CD4-positive, alpha-beta T cell treated with Interleukin-4 for 1 hour (primary cell): ENCODE data around the gene MYO1C.

Source experiments
- DNase-seq, 2 donors: peaks; one replicate each; pipeline ENCODE4 v3.0.0-alpha.2; 2020 to 2022

Gene MYO1C

GRCh38 chr17:1505586-1505985 is 13.1 kb upstream of the MYO1C start:
- no peak for DNase-seq

- no peak for DNase-seq
These were observed 12.4 kb upstream of the MYO1C start for GRCh38 chr17:1504866-1505265.

DNA sequence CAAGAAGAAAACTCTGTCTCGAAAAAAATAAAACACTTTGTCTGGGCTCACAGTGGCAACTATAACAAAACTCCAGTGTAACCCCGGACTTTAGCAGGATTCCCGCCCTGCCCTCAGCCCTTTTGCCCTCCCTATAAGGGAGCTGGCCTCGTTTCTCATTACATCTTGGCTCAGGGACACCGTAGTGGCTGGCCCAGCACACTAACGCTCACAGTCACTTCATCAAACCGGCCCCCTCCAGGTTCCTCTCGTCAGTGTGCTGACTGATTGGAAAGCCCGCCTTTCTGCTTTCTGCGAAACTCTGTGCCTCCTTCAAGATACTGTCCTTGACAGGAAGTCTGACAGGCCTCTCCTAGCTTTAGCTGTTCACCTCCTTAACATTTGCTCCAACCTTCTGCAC is 11.2 kb upstream of the MYO1C start:
- no peak for DNase-seq

DNA sequence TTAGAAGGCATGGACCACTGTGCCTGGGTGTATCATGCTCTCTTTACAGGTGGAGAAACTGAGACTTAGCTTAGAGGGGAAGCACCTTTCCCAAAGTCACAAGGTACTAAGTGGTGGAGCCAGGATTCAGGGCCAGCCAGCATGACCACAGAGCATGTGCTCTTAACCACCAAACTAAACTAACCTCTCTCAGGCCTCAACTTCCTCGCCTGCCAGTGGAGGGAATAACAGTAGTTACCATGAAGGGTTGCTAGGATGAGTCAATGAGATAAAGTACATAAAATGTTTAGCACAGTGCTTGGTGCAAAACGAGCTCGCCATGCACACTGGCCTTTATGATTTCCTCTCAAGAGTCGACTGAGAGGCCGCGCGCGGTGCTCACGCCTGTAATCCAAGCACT is 6.4 kb upstream of the MYO1C start:
- DNase-seq: no peak

DNA sequence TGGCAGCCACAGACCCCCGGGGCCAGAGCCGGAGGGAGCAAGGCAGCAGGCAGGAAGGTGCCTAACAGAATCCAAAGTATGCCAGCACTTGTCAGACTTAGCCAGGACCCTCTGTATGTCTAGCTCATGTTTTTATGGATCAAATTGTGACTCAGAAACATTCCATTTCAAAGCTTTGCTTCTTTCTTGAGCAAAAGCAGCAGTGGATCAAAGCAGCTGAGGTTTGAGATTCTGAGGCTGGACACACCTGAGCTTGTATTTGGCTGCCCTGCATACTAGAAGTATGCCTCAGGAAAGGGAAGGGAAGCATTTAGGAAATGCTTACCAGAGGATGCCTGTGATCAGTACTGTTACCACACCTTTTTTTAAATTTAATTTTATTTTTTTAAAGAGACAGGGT is 5.7 kb upstream of the MYO1C start:
- no peak for DNase-seq

- no peak for DNase-seq
These were observed 5.3 kb upstream of the MYO1C start for GRCh38 chr17:1497831-1498230.

GRCh38 chr17:1496869-1497268 is 4.4 kb upstream of the MYO1C start:
- no peak for DNase-seq

- DNase-seq: no peak
These were observed 2.9 kb upstream of the MYO1C start for GRCh38 chr17:1495265-1495989.

- DNase-seq: no peak
These were observed 2.3 kb upstream of the MYO1C start for GRCh38 chr17:1494736-1495253.

DNA sequence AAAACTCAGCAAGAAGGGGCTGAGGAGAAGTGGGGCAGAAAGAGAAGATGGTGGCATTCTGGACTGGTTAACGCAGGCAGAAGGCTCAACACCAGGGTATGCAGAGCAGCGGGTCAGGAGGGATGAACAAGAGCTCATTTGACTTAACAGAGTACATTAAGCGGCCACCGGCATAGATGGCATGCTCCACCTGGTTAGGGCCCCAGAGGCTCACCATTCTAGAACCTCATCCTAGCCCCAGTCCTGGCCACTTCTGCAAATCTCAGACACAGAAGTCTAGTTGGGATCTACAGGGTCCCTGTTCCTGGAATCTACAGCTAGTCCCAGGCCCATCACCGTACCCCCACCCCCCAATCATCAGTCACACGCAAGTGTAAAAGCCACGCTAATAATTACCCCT is 1.7 kb upstream of the MYO1C start:
- no peak for DNase-seq

DNA sequence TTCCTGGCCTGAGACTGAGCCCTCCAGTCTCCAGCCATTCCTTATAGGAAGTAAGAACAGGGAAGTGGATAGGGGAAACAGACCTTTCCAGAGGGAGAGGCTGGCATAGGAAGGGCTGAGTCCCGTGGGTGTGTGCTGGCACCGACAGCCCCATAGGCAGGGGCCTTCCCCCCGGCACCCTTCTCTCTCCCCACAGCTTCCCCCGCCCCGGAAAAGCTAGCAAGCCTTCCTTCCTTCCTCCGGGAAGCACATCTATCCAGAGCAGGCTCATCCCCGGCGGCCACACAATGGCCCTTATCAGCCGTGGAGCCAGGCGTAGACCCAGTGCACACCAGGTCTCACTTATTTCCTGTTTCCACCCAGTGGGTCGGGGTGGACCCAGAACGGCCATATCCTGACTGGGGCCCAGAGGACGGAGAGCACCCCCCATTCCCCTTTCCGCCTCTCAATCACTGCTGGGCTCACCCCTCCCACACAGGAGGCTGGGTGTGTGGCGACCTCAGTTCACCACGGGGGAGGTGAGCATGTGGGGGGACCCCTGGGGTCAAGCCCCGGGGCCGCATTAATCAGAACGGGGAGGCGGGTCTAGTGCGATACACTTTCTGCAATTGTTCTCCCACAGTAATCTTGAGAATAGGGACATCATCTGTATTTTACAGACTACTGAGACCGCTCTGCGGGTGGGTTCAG is 950 bp upstream of the MYO1C start:
- DNase-seq: no peak

GRCh38 chr17:1491443-1492248 is 840 bp downstream of the MYO1C start:
- peak in 1 of 2 donors; percentile 48 for DNase-seq

DNA sequence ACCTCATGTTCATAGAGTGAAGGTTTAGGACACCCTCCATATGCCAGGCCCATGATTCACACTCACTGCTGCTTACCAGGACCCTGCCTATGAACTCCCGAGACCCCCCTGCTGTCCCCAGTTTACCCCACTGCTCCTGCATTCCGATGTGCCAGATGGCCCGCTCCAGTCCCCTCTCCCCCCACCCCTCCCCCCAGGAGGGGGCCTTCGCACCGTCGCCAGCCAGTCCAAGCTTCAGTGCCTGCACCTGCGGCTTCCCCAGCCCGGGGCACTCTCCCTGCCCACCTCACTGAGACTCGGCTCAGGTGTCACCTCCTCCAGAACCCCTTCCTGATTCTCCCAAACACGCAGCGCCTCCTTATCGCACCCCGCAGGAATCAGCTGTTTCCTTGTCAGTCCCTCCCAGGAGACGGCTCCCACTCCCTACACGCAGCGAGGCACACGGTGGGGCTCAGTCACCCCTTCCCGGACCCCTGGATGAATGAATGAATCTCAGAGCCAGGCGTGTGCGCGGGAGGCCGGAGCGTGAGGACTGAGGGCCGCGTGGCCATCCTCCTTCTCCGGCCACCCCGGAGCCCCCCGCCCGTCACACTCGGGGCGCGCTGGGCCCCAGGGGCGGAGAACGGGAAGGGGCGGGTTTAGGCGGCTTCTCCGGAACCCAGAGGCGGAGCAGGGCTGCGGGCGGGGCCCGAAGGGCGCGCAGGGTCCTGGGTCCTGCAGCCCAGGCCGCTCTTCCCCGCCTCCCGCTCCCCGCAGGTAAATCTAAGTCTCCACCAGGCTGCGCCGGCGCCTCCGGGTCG is 1.6 kb downstream of the MYO1C start:
- peak; percentile 72 for DNase-seq

DNA sequence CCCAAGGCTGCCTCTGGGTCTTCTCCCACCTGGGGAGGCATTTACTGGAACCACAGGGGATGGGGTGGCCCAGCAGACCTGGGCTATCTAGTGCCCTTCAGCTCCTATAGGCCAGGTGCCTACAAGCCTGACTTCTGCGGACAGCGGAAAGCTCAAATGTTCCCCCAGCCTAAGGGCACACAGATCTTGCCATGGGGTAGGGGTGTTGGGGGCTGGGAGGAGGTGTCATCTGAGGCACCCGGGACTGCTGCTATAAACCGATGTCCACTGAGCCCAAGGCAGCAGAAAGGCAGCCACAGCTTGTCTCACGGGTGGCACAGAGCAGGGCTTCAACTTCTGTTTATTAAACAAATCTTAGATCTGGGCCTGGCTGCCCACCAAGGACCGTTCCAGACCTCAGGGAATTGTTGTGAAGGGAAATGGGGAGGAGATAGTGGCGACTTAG is 3.6 kb downstream of the MYO1C start:
- no peak for DNase-seq

DNA sequence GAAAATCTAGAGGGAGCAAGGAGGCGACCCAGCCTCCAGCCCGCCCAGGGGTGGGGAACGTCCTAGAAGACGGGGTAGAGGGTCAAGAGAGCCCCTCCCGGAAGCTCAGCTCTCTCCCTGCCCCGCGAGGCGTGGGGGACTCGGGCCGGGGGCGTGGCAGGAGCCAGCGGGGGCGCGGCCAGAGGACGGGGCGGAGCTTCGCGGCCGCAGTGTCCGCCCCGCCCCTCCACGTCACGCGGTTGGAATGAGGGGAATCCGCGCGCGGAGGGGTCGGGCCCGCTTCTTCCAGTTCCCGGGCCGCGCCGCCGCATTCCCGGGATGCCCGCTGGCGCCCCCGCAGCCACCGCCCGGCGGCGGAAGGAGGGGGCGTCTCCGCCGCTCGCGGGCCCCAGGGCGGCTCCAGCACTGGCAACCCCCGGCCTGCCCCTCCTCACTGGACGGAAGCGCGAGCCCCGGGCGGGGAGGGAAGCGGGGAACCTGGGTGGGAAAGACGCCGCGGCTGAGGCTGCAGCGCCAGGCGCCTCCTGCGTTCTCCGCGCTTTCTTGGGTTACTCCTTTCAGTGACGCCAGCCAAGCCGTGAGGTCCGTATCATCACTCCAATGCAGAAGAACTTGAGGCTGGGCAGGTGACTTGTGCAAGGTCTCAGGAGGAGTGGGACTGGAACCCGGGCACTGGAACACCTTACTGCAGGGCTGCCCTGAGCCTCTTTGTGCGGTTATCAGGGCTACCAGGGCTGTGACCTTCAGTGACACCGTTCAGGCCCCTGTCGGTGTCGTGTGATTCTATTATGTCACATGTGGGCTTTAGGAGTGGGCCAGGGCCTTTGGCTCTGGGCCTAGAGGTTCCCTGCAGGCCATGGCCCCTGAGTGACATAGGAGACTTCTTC is 4.3 kb downstream of the MYO1C start:
- DNase-seq: peak; percentile 65 to 71

DNA sequence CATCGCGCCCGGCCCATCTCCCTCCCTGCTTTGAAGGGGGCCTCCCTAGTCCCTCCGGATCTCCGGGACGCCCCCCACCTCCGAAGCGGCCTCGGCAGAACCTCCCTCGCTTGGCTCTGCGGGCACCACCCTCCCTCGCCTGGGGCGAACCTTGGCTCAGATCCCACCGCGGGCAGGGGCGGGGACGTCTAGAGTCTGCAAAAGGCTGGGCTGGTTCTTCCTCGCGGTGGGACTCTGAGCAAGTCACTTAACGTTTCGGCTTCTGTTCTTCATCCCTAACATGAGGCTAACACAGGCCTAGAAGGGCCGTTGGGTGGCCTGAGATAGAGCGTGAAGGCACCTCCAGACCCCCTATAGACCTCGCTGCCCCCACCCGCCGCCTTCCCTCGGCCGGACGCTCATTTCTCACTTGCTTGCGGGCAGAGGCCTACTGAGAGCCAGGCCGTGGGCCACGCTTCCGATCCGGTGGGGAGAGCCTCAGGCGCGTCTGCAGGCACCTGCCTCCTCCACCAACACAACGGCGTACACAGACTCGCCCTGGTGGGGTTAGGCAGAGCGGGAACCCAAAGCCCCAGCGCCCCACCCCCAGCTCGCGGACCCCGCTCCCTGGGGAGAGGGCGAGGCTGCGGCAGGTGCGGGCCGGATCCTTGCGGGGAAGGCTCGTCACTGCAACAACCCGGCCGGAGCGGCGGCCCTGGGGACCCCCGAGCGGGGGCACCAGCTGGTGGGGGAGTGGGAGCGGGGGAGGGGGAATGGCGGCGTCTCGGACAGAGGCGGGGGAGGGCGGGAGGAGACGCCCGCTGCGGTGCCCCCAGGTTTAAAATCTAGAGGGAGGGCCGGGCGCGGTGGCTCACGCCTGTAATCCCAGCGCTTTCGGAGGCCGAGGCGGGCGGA is 5.4 kb downstream of the MYO1C start:
- DNase-seq: peak; percentile 77

DNA sequence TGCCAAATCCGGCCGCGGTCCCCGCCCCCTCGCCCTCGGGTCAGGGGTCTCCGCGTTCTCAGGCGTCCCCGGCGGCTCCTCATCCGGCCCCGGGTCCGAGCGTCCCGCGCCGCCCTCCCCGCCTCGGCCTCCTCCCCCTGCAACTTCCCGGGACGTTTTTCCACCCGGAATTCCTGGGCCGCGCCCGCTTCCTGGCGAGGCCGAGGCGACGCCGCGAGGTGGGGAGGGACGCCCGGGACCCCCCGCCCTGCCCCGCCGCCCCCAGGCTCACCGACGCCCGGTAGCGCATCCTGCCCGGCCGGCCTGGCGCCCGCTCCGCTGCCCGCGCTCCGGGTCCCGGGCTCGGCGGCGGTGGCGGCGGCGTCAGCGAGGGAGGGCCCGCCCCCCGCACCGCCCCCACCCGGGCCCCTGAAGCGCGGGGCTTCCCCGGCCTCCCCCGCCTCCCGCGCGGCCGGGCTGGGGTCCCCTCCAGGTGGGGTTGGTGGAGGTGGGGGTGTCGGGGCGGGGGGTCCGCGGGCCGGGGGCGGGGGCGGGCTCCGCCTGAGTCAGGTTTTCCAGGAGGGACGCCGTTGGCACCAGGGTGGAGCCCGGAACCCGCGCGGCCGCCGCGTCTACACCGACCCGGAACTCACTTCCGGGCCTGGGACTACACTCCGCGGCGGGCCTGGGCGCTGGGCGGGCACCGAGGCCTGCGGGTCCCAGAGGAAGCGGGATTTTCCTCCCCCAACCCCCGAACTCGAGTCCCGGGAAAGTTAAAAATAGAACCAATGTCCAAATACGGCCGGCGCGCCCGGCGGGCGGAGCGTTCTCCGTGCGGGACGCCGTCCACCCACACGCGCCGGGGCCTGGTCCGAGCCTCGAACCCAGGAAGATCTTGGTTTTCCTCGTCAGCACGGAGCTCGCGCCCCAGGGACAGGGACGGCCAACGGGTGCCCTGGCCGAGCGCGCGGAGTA is 6.8 kb downstream of the MYO1C start:
- peak; percentile 43 to 61 for DNase-seq

- DNase-seq: peak; percentile 66 to 79
These were observed 7.6 kb downstream of the MYO1C start for GRCh38 chr17:1484676-1485422.
